Endothelial cell of umbilical vein (primary cell): ENCODE results near the gene BCL6B.

ENCODE experiments used
- CTCF ChIP-seq, 2 donors: IDR thresholded peaks; 1 replicate in 1 of 2; 2 replicates in 1 of 2; pipeline ENCODE4 v1.5.1; 2011; ENCODE audit warnings: low read length in 2 of 2, mild to moderate bottlenecking in 2 of 2, moderate library complexity in 2 of 2, control low read depth in 1 of 2, inconsistent platforms in 1 of 2, low read depth in 1 of 2; ENCODE audit not compliant: insufficient read depth in 1 of 2; ENCODE audit errors: extremely low read depth in 1 of 2
- EZH2 ChIP-seq: IDR thresholded peaks from 2 replicates; pipeline ENCODE4 v1.6.1; 2012; ENCODE audit warnings: borderline replicate concordance, low read depth, mild to moderate bottlenecking, moderate library complexity, low read length, inconsistent platforms; ENCODE audit not compliant: severe bottlenecking
- FOS ChIP-seq: IDR thresholded peaks from 2 replicates; pipeline ENCODE4 v1.6.1; 2011; ENCODE audit warnings: mild to moderate bottlenecking, low read length, moderate library complexity, borderline replicate concordance; ENCODE audit not compliant: insufficient read depth
- GATA2 ChIP-seq: IDR thresholded peaks from 2 replicates; pipeline ENCODE4 v1.7.0; 2011; ENCODE audit warnings: low read depth, mild to moderate bottlenecking, moderate library complexity, mixed read lengths, low read length; ENCODE audit not compliant: insufficient read length, insufficient read depth
- MAX ChIP-seq: IDR thresholded peaks from 2 replicates; pipeline ENCODE4 v1.6.1; 2011; ENCODE audit not compliant: insufficient read depth, insufficient read length
- MYC ChIP-seq: IDR thresholded peaks from one replicate; pipeline ENCODE4 v1.6.1; 2011; ENCODE audit warnings: mild to moderate bottlenecking, low read depth, low read length
- POLR2A ChIP-seq: IDR thresholded peaks from 2 replicates; pipeline ENCODE4 v1.6.1; 2012; ENCODE audit warnings: low read depth, mild to moderate bottlenecking, control low read depth, low read length
- POLR2AphosphoS5 ChIP-seq: IDR thresholded peaks from 2 replicates; pipeline ENCODE4 v1.6.1; 2012; ENCODE audit warnings: low read depth, mild to moderate bottlenecking, control low read depth, low read length, moderate library complexity; ENCODE audit not compliant: insufficient read depth

GRCh38 chr17:7046127-7046724 lies 23.4 kb downstream of the BCL6B start:
- TF ChIP-seq CTCF (IDR thresholded peaks at IDR 0.05; ENCODE audit: extremely low read depth in 1 of 2, insufficient read depth in 1 of 2, low read depth in 1 of 2, low read length in 2 of 2) = no peak
- no peak for TF ChIP-seq EZH2
- no peak for TF ChIP-seq MYC
- no peak for TF ChIP-seq POLR2A
- no peak for TF ChIP-seq FOS
- TF ChIP-seq MAX = no peak
- TF ChIP-seq POLR2AphosphoS5 = no peak
- TF ChIP-seq GATA2 = no peak
